ENCODE data around the gene PPIL6.

- TF ChIP-seq CTCF (IDR thresholded peaks at IDR 0.05) = peak in 1 of 6 experiments; percentile 3
- TF ChIP-seq POLR2A (IDR thresholded peaks at IDR 0.05) = peak in 2 of 4 donors; percentile 94 to 98
Observed at GRCh38 chr6:109381747-109382575, 58.5 kb downstream of the PPIL6 start, which contains the start of gene CD164.
